Germinal center (tissue), 1 donor: ENCODE measurements around the gene ARSG.
"Not testable (repeated sequence)": the region's sequence is repeated elsewhere in the genome, so short reads cannot be mapped to it uniquely, and the experiment has no call there.

Experiments used
- DNase-seq: peaks from one replicate; pipeline ENCODE4 v3.0.0; 2012; ENCODE audit warnings: mixed read lengths, low spot score

Gene ARSG

DNA sequence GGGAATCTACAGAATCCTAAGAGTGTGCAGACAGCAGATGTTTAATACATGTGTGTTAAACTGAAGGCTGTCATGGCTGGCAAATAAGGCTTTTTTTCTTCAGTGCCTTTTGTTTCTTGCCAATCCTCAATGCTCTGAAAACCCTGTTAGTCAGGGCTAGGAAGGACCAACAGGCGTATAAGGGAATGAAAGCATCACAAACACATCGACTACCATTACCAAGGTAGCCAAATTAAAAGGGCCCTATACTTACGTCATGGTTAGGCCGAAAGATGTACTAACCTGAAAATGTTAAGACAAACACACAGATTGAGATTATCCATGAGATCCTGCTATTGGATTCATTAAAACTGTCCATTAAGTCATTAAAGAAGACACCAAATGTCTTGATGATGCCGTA is 13.5 kb upstream of the ARSG start:
- DNase-seq = no peak

DNA sequence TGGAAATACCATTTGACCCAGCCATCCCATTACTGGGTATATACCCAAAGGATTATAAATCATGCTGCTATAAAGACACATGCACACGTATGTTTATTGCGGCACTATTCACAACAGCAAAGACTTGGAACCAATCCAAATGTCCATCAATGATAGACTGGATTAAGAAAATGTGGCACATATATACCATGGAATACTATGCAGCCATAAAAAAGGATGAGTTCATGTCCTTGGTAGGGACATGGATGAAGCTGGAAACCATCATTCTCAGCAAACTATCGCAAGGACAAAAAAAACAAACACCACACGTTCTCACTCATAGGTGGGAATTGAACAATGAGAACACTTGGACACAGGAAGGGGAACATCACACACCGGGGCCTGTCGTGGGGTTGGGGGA is 9.3 kb upstream of the ARSG start:
- DNase-seq = not testable (repeated sequence)

DNA sequence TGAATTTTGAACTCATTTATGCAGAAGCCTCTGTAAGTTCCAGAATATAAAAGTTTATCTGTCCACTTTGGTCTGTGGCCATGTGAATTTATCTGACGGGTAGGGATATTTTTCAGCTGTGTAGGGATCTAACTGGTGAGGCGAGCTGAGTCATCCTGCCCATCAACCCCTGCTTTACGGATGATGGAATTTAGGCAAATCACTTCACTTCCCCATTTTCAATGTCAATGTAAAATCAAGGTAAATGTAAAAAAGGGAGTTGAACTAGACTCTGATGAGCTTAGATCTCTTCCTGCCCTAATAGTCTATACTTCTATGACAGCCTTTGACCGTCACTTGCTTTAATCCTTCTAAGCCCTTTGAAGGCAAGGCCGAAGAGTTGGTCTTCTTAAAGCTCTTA is 2.9 kb upstream of the ARSG start:
- peak; percentile 77 for DNase-seq

DNA sequence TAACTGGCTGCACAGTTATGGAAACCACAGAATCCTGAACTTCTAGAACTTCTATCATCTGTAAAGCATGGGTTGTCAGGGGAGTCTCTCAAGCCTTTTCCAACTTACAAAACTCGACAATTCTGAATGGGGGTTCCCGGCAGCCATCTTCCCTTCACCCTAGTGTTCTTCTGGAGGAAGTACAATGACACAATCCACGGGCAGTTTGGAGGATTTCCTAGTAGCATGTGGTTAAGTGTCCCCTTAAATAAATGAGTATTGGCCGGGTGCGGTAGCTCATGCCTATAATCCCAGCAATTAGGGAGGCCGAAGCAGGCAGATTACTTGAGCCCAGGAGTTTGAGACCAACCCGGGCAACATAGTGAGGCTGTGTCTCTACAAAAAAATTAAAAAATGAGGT is 2.5 kb upstream of the ARSG start:
- DNase-seq = peak; percentile 44

DNA sequence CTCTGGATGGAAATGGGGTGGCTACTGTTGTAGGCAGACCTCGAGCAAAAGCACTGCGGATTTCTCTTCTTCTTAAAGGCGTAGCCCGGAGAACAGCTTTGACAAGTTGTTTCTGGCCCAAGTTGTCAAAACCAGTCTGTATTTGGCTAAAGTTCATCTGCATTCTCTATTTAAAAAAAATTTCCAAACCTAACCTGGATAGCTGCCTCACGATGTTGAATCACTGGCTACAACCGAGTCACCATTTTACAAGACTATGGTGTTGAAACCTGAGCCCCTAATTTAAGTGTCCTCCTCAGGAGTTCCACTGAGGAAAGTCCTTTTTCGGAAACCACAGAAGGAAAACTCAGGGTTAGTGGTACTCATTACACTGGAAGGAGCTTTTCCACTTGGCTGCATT is 1.8 kb upstream of the ARSG start:
- DNase-seq = no peak

DNA sequence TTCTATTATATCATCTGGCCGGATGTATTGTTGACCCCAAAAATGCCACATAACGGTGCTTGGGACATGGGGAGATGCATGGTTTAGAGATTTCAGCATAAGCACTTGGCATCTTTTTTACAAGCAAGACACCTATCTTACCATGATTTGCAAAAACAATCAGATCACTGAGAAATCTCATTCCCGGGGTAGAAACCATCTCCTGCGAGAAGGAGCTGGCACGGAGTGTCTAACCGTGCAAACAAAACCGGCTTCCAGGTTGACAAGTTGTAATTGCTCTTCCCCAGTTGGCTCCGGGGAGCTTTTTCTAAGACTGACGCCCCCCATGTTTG is 1.4 kb upstream of the ARSG start:
- DNase-seq = no peak

DNA sequence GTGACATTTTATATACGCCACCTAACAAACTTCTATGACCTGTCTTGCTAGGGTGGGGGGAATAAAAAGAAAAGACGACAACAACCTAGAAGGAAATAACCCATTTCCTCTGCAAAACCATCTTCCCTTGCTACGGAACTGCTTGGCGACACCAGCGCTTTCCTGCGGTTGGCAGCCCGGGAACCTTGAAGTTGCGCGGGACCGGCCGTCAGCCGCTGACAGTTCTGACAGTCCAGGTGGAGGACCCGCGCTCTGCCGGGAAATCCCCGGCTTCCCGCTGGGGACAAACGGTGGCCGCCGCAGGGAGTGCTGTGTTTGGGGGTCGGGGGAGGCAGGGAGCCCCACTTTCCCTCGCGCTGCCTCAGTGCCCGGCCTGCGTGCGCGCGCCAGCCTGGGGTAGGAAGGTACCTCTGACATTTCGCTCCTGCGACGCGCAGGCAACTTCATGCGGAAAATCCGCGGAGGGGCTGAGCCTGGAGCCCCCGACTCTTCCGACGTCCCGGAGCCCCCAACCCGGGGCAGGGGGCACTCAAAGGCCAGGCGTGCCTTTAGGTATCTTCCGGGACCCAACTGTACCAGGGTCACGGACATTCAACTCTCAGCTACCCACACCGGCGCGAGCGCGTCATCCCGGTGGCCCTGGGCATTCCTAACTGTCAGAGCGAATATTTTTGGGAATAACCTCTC is 884 bp upstream of the ARSG start:
- DNase-seq = peak; percentile 58

DNA sequence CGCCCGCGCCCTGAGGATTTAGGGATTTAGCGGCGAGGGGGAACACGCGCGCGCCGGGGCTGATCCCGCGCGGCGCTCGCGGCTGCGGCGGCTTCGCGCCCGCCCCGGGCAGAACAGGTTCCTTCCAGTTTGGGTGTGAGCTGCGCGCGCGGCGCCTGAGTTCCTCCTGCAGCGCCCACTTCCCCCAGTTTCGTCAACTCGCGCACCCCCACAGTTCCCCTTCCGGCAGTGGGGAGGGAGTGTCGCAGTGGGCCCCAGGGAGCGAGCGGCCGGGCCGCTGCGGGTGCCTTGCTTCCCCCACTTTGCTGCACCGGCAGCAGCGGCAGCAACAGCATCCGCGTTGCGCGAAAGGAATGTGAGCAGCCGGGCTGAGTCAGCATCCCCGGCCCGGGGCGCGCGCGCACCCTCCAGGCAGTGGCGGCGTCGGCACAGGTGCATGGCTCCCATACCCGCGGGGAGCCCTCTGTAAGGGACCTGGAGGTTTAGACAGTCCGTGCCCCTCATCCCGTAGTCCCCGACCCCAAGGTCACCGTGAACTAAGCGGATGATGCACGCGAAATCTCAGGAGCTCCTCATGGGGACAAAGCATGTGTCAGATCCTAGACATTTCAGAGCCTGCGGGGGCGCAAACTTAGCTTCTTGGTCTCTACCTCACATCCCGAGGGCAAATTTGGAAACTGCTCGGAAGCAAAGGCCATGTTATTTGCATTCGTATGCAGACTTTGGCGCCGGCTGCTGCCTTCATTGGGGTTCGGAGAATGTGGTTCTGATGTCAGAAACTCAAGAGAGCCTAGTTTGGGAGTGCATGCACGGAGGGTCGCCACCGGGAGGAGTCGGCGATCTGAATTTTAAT is 767 bp downstream of the ARSG start:
- DNase-seq = peak; percentile 95

DNA sequence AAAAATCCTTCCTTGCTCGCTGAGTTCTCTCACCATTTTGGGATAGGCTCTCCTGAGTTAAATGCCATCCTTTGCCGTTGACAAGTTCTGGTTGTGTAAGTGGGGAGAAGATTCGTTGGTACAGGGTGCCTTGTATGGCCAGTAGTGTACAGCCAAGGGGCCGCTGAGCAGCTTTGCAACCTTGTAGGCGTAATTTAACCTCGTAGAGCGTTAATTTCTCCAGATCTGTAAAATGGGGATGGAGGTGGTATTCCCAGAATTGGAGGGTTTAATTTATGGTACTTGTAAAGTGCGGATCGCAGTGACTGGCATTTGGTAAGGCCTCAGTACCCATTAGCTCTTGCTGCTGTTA is 1.4 kb downstream of the ARSG start:
- no peak for DNase-seq

DNA sequence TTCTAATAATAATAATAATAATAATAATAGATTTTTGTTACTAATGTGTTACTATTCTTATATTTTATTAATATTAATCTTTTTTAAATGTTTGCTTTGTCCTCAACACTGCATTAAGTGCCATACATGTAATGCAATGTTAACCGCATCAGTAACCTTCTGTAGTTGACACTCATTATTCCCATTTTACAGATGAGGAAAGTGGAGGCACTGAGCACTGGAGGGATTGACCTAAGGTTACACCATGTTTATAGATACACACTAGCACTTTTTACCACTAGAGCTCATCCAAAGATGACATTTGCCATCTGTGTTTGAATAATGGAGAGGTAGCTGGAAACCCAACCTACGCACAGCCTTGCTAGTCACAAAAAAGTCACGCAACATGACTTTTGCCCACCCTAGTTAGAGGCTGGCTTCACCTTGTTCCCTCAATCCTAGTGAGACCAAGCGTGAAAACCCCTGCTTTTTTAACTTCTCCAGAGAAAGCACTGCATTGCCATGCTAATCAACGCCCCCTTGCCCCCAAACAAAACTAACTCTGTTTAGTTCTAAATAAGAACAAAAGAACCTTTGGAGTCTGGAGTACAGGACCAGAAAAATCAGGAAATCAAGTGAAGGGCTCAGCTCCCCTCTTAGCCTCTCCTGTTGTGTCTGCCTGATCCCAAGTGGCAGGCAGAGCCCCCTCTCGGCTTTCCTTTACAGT is 2.3 kb downstream of the ARSG start:
- DNase-seq = no peak

DNA sequence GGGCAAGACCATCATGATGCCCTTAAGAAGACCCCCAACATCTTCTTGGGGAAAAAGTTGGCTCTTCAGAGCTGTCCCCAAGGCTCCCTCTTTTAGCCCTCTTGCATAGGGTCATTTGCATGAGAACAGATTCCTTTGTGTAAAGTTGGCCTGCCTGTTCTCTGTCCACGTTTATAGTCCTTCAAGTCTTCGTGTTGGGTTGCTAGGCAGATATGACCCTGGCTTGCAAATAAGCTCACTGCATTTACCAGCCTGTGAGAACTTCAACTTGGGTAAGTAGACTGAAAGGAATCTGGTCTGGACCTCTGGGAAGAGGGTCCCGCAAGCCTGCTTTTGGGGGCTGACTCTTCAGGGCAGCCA is 2.9 kb downstream of the ARSG start:
- no peak for DNase-seq

DNA sequence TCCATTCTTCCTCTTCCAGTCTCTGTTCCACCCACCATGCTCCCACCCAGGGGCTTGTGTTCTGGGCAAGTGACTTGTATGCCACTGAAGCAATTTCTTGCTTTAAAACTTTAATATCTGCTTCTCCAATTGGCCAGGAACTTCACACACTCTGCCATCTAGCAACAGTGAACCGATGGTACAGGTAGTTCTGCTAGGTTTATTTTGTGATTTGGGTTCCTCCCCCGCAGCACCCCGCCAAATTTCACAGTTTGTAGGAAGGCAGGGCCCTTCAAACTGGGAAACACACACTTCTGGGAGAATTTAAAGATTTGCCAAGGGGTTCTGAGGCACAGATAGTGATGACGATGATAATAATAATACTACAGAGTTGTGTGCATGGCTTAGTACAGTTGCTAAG is 3.3 kb downstream of the ARSG start:
- no peak for DNase-seq

DNA sequence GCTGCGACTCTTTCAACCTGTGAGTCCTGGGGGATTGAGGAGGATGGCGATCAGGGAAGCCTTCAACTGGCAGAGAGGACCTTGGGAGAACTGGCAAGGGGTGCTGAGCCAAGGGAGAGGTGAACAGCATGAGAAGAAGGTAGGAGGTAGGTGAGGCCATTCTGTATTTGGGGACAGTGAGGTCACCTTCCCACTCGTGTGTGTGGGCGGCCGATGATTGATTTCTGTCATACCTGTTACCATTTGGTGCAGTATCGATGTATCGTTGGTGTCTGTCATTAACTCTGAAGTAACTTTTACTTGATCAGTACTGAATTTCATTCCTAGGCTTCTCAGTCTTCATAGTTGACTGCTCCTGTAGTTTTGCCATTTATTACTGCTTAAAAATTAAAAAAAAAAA is 3.8 kb downstream of the ARSG start:
- DNase-seq = no peak

DNA sequence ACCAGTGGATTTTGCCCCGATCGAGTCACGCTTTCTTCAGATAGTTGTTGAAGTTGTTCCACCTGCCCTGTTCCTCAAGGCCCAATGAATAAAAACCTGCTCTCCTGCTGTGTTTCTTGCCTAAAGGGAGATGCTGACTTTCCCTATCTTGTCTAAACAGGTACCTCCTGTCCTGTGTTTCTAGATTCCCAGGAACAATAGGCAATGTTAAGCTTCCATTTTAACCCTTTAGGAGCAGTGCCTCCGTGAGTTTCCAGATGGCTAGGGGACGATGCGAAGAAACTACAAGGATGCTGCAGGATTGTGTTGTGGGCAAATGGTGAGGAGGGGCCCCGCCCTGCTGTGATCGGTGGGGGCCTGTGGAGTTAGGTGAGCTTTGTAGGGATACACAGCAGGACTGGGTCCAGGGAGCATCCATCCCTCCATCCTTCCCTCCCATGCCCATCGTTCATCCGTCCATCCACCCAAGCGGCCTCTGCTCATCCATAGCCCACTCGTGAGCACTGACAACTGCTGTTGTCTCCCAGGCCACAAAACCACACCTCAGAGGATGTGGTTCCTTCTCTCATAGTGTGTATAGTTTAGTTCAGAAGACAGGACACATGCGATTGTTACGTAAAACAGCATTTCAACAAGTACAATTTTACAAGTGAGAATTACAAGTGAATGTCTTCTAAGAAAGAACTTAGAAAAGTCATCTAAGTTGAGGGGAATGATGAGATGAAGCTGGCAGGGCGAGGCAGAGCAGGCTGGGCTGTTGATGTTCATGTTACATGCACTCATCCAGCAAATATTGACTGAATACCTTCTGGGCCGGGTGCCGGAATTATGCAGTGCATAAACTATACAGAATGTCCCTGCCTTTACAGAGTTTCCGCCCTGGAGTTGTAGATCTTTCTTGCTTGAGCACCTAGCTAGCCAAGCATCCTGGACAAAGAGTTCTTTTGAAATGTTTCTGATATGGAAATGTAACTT is 5.2 kb downstream of the ARSG start:
- no peak for DNase-seq

DNA sequence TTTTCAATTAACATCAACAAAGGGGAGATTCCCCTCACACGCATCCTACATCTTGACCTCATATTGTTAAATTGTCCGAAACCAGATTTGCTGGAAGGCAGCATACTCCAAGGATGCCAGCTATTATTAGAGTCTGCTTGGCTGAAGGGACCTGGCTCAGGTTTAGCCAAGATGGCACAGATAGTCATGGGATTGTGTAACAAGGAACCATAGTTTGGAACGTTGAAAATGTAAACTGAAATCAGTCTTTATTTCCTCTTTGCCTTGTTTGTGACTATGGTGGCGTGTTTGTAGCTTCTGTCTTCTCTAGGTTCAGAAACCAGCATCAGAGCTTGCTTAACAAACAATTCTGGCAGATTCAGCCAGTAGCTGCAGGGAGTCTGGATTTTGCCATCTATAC is 5.9 kb downstream of the ARSG start:
- no peak for DNase-seq

DNA sequence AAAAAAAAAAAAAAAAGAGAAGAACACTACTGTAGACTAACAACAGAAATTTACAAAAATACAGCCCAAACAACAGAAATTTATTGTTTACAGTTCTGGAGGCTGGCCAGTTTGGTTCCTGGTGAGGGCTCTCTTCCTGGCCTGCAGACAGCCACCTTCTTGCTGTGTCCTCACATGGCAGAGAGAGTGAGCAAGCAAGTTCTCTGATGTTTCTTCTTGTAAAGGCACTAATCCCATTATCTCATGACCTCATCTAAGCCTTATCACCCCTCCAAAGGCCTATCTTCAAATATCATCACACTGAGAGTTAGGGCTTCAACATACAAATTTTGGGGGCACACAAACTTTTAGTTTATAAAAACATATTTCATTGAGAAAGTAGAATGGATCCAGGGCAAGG is 7.3 kb downstream of the ARSG start:
- no peak for DNase-seq

DNA sequence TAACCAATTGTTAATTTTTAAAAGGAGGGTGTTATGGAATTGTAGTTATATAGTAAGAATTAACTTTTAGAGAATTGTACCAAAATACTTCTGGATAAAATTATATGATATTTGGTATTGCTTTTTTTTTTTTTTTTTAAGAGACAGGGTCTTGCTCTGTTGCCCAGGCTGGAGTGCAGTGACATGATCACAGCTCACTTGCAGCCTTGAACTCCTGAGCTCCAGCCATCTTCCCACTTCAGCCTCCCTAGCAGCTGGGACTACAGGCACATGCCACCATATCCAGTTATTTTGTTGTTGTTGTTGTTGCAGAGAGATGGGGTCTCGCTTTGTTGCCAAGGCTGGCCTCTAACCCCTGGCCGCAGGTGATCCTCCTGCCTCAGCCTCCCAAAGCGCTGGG is 8.5 kb downstream of the ARSG start:
- no peak for DNase-seq

DNA sequence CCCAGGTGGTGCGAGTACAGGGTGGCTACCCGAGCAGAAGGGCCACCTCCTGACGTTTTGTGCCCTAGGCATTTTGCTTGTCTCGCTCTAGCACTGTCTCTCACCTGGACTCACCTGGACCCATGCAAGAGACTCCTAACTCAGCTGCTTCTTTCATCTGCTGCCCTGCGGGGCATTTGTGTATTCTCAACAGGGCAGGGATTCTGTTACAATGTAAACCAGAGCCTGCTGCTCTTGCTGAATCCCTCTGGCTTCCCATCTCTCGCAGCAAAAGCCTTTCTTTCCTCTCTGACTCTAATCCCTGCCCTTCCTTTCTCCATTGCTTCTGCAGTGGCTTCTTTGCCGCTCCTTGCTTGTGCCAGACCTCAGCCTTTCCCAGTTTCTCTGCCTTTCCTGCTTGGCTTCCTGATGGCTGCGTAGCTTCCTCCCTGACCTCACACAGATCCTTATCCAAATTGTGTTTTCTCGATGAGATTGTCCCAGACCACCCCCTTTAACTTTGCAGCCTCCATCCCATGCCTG is 10.2 kb downstream of the ARSG start:
- no peak for DNase-seq

DNA sequence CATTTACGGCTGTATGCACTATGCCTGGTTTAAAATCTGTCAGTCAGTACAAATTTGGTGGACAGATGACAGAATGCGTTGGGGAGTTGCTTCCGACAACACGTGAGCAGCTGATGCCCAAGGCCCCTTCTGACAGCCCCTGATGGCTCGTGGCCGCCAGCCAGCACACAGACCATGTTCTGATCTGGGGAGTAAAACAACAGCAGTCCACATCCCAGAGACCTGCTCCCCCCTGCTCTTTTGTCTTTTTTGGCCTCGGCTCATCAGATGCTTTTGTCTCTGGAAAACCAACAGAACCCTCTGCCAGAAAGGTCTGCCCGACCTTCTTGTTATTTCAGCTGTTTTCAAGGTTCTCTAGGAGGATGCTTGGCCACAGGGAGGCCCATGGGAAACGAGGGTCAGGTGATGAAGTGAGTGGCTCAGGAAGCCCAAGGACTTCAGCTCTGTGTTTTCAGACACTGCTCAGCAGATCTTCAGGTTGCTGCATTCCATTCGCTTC is 10.8 kb downstream of the ARSG start:
- no peak for DNase-seq

DNA sequence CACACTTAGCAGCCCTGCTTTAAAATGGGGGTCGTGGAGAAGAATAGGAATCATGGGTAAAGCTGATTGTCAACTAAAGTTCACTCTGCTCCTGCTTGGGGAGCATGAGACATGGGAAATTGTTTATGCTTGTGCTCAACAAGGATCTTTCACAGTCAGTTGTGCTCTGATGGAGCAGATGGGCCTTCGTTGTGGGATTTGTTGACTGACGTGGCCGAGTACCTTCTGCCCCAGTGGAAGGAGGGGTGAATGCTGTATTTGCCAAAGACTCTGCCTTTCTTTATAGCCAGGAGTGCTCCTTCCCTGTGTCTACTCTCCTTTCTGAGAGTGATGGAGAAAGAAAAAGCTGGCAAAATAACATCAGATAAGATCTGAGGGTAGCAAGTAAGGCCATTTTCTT is 11.4 kb downstream of the ARSG start:
- no peak for DNase-seq

DNA sequence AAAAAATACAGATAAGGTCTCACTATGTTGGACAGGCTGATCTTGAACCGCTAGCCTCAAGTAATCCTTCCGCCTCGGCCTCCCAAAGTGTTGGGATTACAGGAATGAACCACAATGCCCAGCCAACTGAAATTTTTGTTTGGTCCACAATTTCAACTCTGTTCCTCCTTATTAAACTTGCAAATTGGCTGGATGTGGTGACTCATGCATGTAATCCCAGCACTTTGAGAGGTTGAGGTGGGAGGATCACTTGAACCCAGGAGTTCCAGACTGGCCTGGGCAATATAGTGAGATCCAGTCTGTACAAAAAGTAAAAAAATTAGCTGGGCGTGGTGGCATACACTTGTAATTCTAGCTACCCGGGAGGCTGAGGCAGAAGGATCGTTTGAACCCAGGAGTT is 13.4 kb downstream of the ARSG start:
- DNase-seq = no peak

DNA sequence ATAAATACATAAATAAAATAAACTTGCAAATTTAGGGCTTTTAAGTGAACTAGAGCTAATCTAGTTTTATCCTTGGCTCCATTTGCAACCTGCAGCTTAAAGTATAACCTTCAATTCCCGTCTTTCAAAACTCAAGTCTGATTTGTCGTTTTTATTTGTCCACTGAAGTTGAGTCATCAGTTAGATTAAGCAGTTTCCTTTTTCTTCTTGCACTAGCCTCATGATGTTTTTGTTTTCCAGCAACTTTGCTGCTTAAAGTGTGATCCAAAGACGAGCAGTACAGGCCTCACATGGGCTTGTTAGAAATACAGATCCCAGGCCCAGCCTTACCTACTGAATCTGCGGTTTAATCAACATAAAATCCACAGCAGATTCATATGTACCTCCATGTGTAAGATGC is 13.8 kb downstream of the ARSG start:
- no peak for DNase-seq
